Measurements from ENCODE around the gene SERPINB8. TPM values are rescaled to one million over a fixed set of nuclear protein-coding genes. Genes with fewer than 3 reads are reported as not detected.

Gene SERPINB8
- total RNA-seq, 2 experiments from 2014 or later = 1.5 to 2.5 TPM

DNA sequence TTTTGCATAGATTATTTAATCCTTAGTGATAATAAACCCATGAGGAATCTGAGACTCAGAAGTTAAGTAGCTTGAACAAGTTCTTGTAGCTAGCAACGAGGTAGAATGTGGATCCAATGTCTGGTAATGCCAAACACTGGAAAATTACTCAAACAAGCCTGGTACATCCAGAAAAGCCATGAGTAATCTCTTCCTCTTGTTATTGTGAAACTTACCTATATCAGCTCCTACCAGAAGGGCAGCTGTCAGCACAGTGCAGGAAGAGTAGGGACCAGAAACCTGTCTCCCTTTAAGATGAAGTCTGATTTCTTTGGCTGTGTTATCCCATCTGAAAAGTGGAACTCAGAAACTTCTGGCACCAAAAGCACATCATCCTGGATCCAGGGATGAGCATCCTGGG is 7.7 kb upstream of the SERPINB8 start:
- H3K79me2 ChIP-seq (ENCODE audit: insufficient read depth, low read depth, low read length) = no peaks in the 10 kb centered on the region
- no peak overlapping the region for H3K4me3 ChIP-seq (ENCODE audit: low read depth, low read length, poor library complexity, severe bottlenecking)
- H2AFZ ChIP-seq (ENCODE audit: low read length) = no peak overlapping the region
- H3K4me1 ChIP-seq (ENCODE audit: insufficient read depth, low read length, poor library complexity, severe bottlenecking) = no peaks in the 10 kb centered on the region
- H3K4me2 ChIP-seq (ENCODE audit: low read length) = no peak overlapping the region
- intact Hi-C loops (cut with micrococcal nuclease; ENCODE audit: unreplicated experiment) = no loop called here
- H3K27ac ChIP-seq (ENCODE audit: low read depth, low read length, poor library complexity, severe bottlenecking) = no peak overlapping the region
- no peak for DNase-seq (ENCODE audit: low spot score)
- CTCF ChIA-PET (ENCODE audit: unreplicated experiment) = no interaction called here
- no peaks in the 10 kb centered on the region for H3K9me3 ChIP-seq (ENCODE audit: low read length)
- H3K36me3 ChIP-seq (ENCODE audit: insufficient read depth, low read length) = no peaks in the 10 kb centered on the region
- POLR2A ChIA-PET = no interaction called here
- no peaks in the 10 kb centered on the region for H3K9me2 ChIP-seq (ENCODE audit: insufficient read depth, low read length)
- TF ChIP-seq EZH2phosphoT487 (IDR thresholded peaks at IDR 0.05; ENCODE audit: borderline replicate concordance, low read depth, low read length) = no peak
- TF ChIP-seq, protein P1, sequence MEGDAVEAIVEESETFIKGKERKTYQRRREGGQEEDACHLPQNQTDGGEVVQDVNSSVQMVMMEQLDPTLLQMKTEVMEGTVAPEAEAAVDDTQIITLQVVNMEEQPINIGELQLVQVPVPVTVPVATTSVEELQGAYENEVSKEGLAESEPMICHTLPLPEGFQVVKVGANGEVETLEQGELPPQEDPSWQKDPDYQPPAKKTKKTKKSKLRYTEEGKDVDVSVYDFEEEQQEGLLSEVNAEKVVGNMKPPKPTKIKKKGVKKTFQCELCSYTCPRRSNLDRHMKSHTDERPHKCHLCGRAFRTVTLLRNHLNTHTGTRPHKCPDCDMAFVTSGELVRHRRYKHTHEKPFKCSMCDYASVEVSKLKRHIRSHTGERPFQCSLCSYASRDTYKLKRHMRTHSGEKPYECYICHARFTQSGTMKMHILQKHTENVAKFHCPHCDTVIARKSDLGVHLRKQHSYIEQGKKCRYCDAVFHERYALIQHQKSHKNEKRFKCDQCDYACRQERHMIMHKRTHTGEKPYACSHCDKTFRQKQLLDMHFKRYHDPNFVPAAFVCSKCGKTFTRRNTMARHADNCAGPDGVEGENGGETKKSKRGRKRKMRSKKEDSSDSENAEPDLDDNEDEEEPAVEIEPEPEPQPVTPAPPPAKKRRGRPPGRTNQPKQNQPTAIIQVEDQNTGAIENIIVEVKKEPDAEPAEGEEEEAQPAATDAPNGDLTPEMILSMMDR (conservative IDR thresholded peaks at IDR 0.05; ENCODE audit: low read length) = no peak
- H4K20me1 ChIP-seq (ENCODE audit: insufficient read depth, low read length) = no peaks in the 10 kb centered on the region
- no TSS peak for BruUV-seq (replicated peaks)

DNA sequence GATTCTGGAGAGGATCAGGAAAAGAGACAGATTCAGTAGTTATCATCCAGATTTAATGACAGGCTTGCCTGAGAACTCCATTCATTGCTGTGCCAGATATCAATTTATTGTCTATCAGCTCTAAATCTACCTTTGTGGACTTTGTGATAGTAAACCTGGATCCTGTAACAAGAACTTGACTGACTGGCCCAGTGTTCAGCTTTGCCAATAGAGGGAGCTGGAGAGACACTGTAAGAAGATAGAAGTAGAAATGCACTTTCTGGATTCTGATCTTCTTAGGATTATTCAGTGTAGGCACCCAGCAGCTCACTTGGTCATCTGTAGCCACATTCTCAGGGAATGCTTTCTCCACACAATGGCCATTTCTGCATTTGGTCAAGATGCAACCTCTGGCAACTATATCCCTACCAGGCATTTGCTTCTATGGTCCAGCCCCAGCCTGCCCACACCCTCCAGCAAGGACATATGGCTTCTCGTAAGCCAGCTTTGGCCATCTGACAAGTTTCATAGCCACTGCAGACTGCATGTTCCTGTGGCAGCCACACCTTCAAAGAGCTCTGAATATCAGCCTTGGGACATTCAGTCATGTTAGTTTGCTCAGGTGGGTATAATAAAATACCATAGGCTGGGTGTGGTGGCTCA is 6.1 kb upstream of the SERPINB8 start:
- POLR2A ChIA-PET = interaction anchor here (0.6 kb wide), 1 partner anchor 1013 kb away, joined by 3 read pairs; no protein-coding TSS in a partner anchor
- intact Hi-C loops (cut with micrococcal nuclease; ENCODE audit: unreplicated experiment) = no loop called here

GRCh38 chr18:63964908-63965307 is 5.0 kb upstream of the SERPINB8 start:
- no peak for TF ChIP-seq EZH2phosphoT487 (IDR thresholded peaks at IDR 0.05; ENCODE audit: borderline replicate concordance, low read depth, low read length)
- TF ChIP-seq, protein P1 (conservative IDR thresholded peaks at IDR 0.05; ENCODE audit: low read length) = no peak
- Histone ChIP-seq H3K9me3 (ENCODE audit: low read length) (no peaks in the 10 kb centered on the region), H3K36me3 (ENCODE audit: insufficient read depth, low read length) (no peaks in the 10 kb centered on the region), H4K20me1 (ENCODE audit: insufficient read depth, low read length) (no peaks in the 10 kb centered on the region), H3K27ac (ENCODE audit: low read depth, low read length, poor library complexity, severe bottlenecking) (no peak overlapping the region), H3K4me2 (ENCODE audit: low read length) (no peak overlapping the region), H3K4me3 (ENCODE audit: low read depth, low read length, poor library complexity, severe bottlenecking) (no peak overlapping the region), H3K9me2 (ENCODE audit: insufficient read depth, low read length) (no peaks in the 10 kb centered on the region), H2AFZ (ENCODE audit: low read length) (no peak overlapping the region), H3K79me2 (ENCODE audit: insufficient read depth, low read depth, low read length) (no peaks in the 10 kb centered on the region), H3K4me1 (ENCODE audit: insufficient read depth, low read length, poor library complexity, severe bottlenecking) (peaks cover 5% of the 10 kb centered on the region)
- POLR2A ChIA-PET = no interaction called here
- CTCF ChIA-PET (ENCODE audit: unreplicated experiment) = no interaction called here
- intact Hi-C loops (cut with micrococcal nuclease; ENCODE audit: unreplicated experiment) = no loop called here
- BruUV-seq (replicated peaks) = no TSS peak
- DNase-seq (ENCODE audit: low spot score) = no peak

More for the DNA sequence above, 6.1 kb upstream of the SERPINB8 start:
- H3K27ac ChIP-seq (ENCODE audit: low read depth, low read length, poor library complexity, severe bottlenecking) = no peak overlapping the region
- H3K4me3 ChIP-seq (ENCODE audit: low read depth, low read length, poor library complexity, severe bottlenecking) = no peak overlapping the region
- H3K36me3 ChIP-seq (ENCODE audit: insufficient read depth, low read length) = no peaks in the 10 kb centered on the region
- CTCF ChIA-PET (ENCODE audit: unreplicated experiment) = interaction anchor here (1.1 kb wide), 1 partner anchor 24 kb away, joined by 3 read pairs; no protein-coding TSS in a partner anchor
- no peak overlapping the region for H2AFZ ChIP-seq (ENCODE audit: low read length)
- no peaks in the 10 kb centered on the region for H4K20me1 ChIP-seq (ENCODE audit: insufficient read depth, low read length)
- BruUV-seq (replicated peaks) = no TSS peak
- H3K4me1 ChIP-seq (ENCODE audit: insufficient read depth, low read length, poor library complexity, severe bottlenecking) = no peaks in the 10 kb centered on the region
- H3K4me2 ChIP-seq (ENCODE audit: low read length) = no peak overlapping the region
- no peak for TF ChIP-seq EZH2phosphoT487 (IDR thresholded peaks at IDR 0.05; ENCODE audit: borderline replicate concordance, low read depth, low read length)
- TF ChIP-seq, protein P1 (conservative IDR thresholded peaks at IDR 0.05; ENCODE audit: low read length) = peak; percentile 74
- H3K9me2 ChIP-seq (ENCODE audit: insufficient read depth, low read length) = no peaks in the 10 kb centered on the region
- H3K9me3 ChIP-seq (ENCODE audit: low read length) = no peaks in the 10 kb centered on the region
- DNase-seq (ENCODE audit: low spot score) = peak; percentile 50
- no peaks in the 10 kb centered on the region for H3K79me2 ChIP-seq (ENCODE audit: insufficient read depth, low read depth, low read length)

All from OCI-LY7 (cell line).